Kidney (tissue), 14 donors: Measurements from ENCODE around the gene ST8SIA1. TPM values are rescaled to one million over a fixed set of nuclear protein-coding genes. Genes with fewer than 3 reads are reported as not detected.
"Not testable (repeated sequence)": the region's sequence is repeated elsewhere in the genome, so short reads cannot be mapped to it uniquely, and the experiment has no call there.

Source experiments
- DNase-seq, 5 donors: peaks; one replicate each; pipeline ENCODE4 v3.0.0-alpha.2; 2013 to 2020
- FAIRE-seq: peaks from 2 replicates; lab custom pipeline; 2012; peaks lifted over from hg19 to GRCh38; lab: Jason Lieb, UNC
- H3K27ac ChIP-seq, 2 donors: one replicate each; pipeline ENCODE4 v1.7.0; 2013; ENCODE audit warnings: low read depth in 2 of 2, low read length in 2 of 2, inconsistent platforms in 1 of 2
- H3K27me3 ChIP-seq: one replicate; pipeline ENCODE4 v1.7.1; 2013; ENCODE audit warnings: low read length, inconsistent platforms; ENCODE audit not compliant: control insufficient read depth, insufficient read depth
- H3K36me3 ChIP-seq, 3 donors: one replicate each; pipeline versions ENCODE4 v1.7.0 to v1.7.1; 2013; ENCODE audit warnings: low read length in 3 of 3, control low read depth in 1 of 3, inconsistent platforms in 1 of 3; ENCODE audit not compliant: insufficient read depth in 3 of 3, control insufficient read depth in 2 of 3
- H3K4me1 ChIP-seq, 3 donors: one replicate each; pipeline versions ENCODE4 v1.7.0 to v1.7.1; 2013; ENCODE audit warnings: low read length in 3 of 3, inconsistent platforms in 1 of 3, low read depth in 1 of 3; ENCODE audit not compliant: control insufficient read depth in 2 of 3, insufficient read depth in 2 of 3
- H3K4me3 ChIP-seq, 3 donors: one replicate each; pipeline versions ENCODE4 v1.7.0 to v1.8.1; 2013; ENCODE audit warnings: low read length in 3 of 3, control low read depth in 1 of 3, inconsistent platforms in 1 of 3
- H3K9ac ChIP-seq, 3 donors: one replicate each; pipeline versions ENCODE4 v1.7.0 to v1.7.1; 2013; ENCODE audit warnings: low read length in 3 of 3, control low read depth in 1 of 3, inconsistent platforms in 1 of 3
- H3K9me3 ChIP-seq, 3 donors: one replicate each; pipeline versions ENCODE4 v1.7.0 to v1.7.1; 2013; ENCODE audit warnings: low read length in 3 of 3, control low read depth in 1 of 3, inconsistent platforms in 1 of 3; ENCODE audit not compliant: control insufficient read depth in 2 of 3, insufficient read depth in 1 of 3
- intact Hi-C: fragments of 100-400 bp; cut with DNase I; formaldehyde crosslinking; loops from one replicate; pipeline ENCODE4 v1.11.1; 2022
- polyA plus RNA-seq: library from polyadenylated mRNA; stranded (reverse); fragments of 350-450 nt; fragmentation: Illumina TruSeq; extraction: RNeasy Lipid Tissue Mini Kit (QIAGEN cat#74804); gene quantifications from one replicate; pipeline ENCODE4 v1.2.3, GENCODE V29; 2014; ENCODE audit warnings: low read depth, low replicate concordance; ENCODE audit not compliant: insufficient read depth
- total RNA-seq: library from RNA; stranded (reverse); fragmentation: NEBNext Ultra II Directional; extraction: Animal tissue kit (Norgen Biotek cat#: 25700); gene quantifications from one replicate; pipeline ENCODE4 v1.2.1, GENCODE V29; 2021
- TF ChIP-seq, protein P1 (sequence below): IDR thresholded peaks from 3 replicates; pipeline ENCODE4 v1.5.1; 2012; ENCODE audit warnings: mild to moderate bottlenecking, moderate library complexity, borderline replicate concordance; ENCODE audit not compliant: insufficient read depth; ENCODE audit errors: extremely low read depth
- donor health status: control.
- donor health status: control.
- donor health status: control.
- donor health status: control.
- donor health status: control.
- donor health status: DM: yes; HTN: yes; CAD: no.
- donor health status: Normal renal cell carcinoma (clear cell type).

The ST8SIA1 gene
- total and polyA plus RNA-seq, 2 donors from 2014 or later, result 2.8 to 4.7 TPM

GRCh38 chr12:22169376-22169775 is 165.1 kb downstream of the ST8SIA1 start:
- no peaks in the 10 kb centered on the region for H3K27me3 ChIP-seq
- no peak for FAIRE-seq
- no peaks in the 10 kb centered on the region for H3K4me1 ChIP-seq
- no peak overlapping the region for H3K4me3 ChIP-seq
- no peak overlapping the region for H3K9ac ChIP-seq
- TF ChIP-seq, protein P1, sequence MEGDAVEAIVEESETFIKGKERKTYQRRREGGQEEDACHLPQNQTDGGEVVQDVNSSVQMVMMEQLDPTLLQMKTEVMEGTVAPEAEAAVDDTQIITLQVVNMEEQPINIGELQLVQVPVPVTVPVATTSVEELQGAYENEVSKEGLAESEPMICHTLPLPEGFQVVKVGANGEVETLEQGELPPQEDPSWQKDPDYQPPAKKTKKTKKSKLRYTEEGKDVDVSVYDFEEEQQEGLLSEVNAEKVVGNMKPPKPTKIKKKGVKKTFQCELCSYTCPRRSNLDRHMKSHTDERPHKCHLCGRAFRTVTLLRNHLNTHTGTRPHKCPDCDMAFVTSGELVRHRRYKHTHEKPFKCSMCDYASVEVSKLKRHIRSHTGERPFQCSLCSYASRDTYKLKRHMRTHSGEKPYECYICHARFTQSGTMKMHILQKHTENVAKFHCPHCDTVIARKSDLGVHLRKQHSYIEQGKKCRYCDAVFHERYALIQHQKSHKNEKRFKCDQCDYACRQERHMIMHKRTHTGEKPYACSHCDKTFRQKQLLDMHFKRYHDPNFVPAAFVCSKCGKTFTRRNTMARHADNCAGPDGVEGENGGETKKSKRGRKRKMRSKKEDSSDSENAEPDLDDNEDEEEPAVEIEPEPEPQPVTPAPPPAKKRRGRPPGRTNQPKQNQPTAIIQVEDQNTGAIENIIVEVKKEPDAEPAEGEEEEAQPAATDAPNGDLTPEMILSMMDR, result no peak
- no peaks in the 10 kb centered on the region for H3K9me3 ChIP-seq
- no peaks in the 10 kb centered on the region for H3K36me3 ChIP-seq
- no peak overlapping the region for H3K27ac ChIP-seq
- intact Hi-C loops, result no loop called here
- DNase-seq, result no peak

DNA sequence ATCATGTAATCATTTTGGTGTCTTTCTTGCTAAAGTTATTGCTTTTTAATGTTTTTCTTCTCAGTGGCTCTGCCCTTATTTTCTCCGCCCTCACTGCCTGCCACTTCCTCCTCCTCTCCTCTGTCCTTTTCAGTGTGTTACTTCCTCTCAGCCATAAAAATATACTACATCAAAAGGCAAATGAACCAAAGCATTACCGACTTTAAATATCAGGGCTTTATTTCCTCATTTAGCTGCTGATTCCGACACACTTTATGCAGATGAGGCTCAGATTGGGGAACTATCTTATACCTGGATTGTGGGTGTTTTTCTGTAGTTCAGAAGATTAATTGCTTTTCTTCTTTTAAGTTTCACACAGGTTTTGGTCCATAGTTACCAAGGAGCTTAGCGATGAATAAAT is 170.4 kb downstream of the ST8SIA1 start:
- no peaks in the 10 kb centered on the region for H3K9me3 ChIP-seq
- H3K36me3 ChIP-seq, result no peaks in the 10 kb centered on the region
- H3K27me3 ChIP-seq, result no peaks in the 10 kb centered on the region
- H3K9ac ChIP-seq, result no peak overlapping the region
- FAIRE-seq, result no peak
- no peak for DNase-seq
- intact Hi-C loops, result no loop called here
- TF ChIP-seq, protein P1, result no peak
- H3K4me3 ChIP-seq, result no peak overlapping the region
- H3K27ac ChIP-seq, result no peak overlapping the region
- no peaks in the 10 kb centered on the region for H3K4me1 ChIP-seq

DNA sequence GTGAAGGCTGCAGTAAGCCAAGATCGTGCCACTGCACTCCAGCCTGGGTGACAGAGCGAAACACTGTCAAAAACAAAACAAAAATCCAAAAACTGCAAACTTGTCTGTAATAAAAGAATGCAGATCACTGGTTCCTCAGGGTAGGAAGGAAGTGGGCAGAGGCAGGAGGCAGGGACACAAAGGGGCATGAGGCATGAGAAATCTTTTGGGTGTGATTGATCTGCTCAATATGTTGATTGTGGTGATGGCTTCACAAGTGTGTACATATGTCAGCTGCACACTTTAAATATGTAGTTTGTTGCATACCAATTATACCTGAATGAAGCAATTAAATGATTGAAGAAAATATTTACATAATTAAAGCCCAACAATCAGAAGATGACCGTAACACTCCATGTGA is 170.9 kb downstream of the ST8SIA1 start:
- Histone ChIP-seq H3K4me3 (no peak overlapping the region), H3K9me3 (no peaks in the 10 kb centered on the region), H3K27ac (no peak overlapping the region), H3K36me3 (no peaks in the 10 kb centered on the region), H3K9ac (no peak overlapping the region), H3K27me3 (no peaks in the 10 kb centered on the region), H3K4me1 (no peaks in the 10 kb centered on the region)
- FAIRE-seq, result no peak
- TF ChIP-seq, protein P1, result no peak
- no peak for DNase-seq
- intact Hi-C loops, result no loop called here

GRCh38 chr12:22160396-22161003 is 174.0 kb downstream of the ST8SIA1 start:
- TF ChIP-seq, protein P1, result no peak
- Histone ChIP-seq H3K9me3 (no peaks in the 10 kb centered on the region), H3K4me1 (no peaks in the 10 kb centered on the region), H3K9ac (no peak overlapping the region), H3K4me3 (no peak overlapping the region), H3K36me3 (no peaks in the 10 kb centered on the region), H3K27me3 (no peaks in the 10 kb centered on the region), H3K27ac (no peak overlapping the region)
- FAIRE-seq (no peak), DNase-seq (peak in 1 of 5 donors; percentile 2)
- intact Hi-C loops, result no loop called here

- intact Hi-C loops, H3K27ac ChIP-seq, H3K4me1 ChIP-seq, FAIRE-seq, DNase-seq, H3K9me3 ChIP-seq, H3K4me3 ChIP-seq, H3K36me3 ChIP-seq, H3K9ac ChIP-seq, H3K27me3 ChIP-seq: not testable (repeated sequence)
Observed at GRCh38 chr12:22149286-22149685, 185.2 kb downstream of the ST8SIA1 start.
